NCI-H446 (cell line): ENCODE results near the gene PRKAG1.

Experiments
- DNase-seq, 2 experiments: peaks; one replicate each; lab custom pipeline; 2025; lab: John Stamatoyannopoulos, UW

The PRKAG1 gene

DNA sequence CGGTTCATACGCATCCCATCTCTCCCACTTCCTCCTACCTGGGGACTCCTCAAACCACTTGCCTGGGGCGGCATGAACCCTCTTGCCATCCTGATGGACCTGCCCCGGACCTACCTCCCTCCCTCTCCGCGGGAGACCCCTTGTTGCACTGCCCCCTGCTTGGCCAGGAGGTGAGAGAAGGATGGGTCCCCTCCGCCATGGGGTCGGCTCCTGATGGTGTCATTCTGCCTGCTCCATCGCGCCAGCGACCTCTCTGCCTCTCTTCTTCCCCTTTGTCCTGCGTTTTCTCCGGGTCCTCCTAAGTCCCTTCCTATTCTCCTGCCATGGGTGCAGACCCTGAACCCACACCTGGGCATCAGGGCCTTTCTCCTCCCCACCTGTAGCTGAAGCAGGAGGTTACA lies 36.8 kb downstream of the PRKAG1 start:
- DNase-seq, result no peak

DNA sequence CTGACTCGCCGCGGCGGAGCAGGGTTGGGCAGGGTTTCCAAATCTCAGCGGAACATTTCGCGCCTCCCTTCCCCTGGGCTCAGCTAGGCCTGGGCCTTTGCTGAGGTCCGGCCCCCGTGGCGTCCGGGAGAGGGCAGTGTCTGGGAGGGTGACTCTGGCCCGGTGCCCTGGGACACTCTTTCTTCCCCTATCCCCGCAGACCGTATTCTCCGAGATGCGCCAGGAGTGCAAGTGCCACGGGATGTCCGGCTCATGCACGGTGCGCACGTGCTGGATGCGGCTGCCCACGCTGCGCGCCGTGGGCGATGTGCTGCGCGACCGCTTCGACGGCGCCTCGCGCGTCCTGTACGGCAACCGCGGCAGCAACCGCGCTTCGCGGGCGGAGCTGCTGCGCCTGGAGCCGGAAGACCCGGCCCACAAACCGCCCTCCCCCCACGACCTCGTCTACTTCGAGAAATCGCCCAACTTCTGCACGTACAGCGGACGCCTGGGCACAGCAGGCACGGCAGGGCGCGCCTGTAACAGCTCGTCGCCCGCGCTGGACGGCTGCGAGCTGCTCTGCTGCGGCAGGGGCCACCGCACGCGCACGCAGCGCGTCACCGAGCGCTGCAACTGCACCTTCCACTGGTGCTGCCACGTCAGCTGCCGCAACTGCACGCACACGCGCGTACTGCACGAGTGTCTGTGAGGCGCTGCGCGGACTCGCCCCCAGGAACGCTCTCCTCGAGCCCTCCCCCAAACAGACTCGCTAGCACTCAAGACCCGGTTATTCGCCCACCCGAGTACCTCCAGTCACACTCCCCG lies 37.4 kb downstream of the PRKAG1 start:
- no peak for DNase-seq

DNA sequence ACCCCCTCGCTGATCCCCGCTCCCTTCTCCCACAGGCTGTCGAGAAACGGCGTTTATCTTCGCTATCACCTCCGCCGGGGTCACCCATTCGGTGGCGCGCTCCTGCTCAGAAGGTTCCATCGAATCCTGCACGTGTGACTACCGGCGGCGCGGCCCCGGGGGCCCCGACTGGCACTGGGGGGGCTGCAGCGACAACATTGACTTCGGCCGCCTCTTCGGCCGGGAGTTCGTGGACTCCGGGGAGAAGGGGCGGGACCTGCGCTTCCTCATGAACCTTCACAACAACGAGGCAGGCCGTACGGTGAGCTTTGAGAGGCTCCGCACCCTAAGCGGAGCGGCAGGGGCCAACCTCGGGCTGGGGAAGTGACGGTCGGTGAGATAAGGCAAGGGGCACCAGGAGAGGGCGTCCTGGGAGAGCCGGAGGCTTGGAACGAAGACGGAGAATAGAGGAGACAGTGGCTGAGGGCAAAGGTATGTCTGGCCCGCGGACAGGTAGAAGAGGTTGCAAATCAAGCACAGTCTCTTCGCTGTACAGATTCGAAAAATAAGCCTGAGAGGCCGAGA lies 38.1 kb downstream of the PRKAG1 start:
- no peak for DNase-seq

DNA sequence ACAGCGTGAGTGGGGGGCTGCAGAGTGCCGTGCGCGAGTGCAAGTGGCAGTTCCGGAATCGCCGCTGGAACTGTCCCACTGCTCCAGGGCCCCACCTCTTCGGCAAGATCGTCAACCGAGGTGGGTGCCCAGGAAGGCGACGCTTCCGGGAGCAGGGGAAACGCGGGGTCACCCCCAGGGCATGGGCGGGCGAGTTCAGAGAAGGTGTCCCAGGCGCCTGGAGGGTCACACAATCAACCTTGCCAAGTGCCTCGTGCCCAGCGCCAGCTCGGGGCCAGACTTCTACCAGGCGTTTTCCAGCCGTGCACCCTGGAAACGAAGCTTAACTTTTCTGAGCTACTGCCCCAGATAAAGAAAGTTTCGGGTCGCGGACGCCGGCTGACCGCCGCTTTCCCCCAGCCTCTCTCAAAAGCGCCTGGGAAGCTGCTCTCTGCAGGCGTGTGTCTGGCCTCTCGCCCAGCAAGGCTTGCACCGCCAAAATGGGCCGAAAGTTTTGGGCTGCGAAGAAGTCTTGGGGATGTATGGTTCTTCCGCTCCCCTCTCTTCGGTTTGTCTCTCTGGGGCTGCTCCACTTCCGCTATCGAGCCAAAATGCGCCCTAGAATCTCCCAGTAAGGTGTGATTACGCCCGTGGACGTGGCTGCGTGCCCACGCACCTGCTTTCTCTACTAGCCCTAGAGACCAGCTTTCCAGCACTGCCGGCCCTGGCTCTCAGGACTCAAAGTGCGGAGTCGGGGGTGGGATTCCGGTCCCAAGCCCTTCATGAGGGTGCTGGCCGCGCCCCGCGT lies 38.8 kb downstream of the PRKAG1 start:
- no peak for DNase-seq

DNA sequence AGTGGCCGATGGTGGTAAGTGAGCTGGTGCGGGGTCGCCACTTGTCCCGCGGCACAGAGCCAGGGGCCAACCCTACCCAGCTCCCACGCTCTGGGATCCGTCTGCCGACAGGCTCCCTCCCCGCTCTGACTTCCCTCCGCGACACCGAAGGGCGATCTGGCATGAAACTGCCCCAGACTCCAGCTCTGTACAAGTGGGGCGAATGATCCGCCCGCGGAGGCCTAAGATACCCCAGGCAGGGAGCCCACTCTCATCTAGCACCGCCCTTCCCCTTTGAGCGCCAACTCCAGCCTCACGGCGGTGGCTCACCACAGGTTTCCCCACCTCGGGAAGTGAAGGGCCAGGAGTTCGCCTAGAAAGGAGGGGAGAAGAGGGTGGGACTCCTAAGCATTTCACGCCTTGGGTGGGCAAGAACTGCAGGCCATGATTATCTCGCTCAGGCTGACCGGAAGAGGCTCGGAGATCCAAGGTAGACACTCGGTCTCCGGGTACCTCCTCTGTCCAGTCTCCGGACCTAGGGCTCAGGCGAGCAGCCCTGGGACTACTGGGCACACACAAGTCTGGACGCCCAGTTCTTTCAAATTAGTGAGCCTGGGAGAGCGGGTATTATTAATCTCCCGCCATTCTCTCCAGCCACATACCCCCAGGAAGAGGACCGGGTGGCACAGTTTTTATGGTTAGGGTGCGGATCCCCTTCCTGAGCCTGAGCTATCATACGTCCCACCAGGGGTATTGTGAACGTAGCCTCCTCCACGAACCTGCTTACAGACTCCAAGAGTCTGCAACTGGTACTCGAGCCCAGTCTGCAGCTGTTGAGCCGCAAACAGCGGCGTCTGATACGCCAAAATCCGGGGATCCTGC lies 39.6 kb downstream of the PRKAG1 start:
- DNase-seq, result no peak

DNA sequence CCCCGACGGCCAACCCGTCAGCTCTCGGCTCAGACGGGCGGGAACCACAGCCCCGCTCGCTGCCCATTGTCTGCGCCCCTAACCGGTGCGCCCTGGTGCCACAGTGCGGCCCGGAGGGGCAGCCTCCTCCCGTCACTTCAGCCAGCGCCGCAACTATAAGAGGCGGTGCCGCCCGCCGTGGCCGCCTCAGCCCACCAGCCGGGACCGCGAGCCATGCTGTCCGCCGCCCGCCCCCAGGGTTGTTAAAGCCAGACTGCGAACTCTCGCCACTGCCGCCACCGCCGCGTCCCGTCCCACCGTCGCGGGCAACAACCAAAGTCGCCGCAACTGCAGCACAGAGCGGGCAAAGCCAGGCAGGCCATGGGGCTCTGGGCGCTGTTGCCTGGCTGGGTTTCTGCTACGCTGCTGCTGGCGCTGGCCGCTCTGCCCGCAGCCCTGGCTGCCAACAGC lies 40.3 kb downstream of the PRKAG1 start, which contains the start of gene WNT1:
Gene WNT1, plus strand, starts transcription at position 32 of the 450 bp plus-strand sequence. Its CDS starts 329 bp downstream, at position 361.
- no peak for DNase-seq

DNA sequence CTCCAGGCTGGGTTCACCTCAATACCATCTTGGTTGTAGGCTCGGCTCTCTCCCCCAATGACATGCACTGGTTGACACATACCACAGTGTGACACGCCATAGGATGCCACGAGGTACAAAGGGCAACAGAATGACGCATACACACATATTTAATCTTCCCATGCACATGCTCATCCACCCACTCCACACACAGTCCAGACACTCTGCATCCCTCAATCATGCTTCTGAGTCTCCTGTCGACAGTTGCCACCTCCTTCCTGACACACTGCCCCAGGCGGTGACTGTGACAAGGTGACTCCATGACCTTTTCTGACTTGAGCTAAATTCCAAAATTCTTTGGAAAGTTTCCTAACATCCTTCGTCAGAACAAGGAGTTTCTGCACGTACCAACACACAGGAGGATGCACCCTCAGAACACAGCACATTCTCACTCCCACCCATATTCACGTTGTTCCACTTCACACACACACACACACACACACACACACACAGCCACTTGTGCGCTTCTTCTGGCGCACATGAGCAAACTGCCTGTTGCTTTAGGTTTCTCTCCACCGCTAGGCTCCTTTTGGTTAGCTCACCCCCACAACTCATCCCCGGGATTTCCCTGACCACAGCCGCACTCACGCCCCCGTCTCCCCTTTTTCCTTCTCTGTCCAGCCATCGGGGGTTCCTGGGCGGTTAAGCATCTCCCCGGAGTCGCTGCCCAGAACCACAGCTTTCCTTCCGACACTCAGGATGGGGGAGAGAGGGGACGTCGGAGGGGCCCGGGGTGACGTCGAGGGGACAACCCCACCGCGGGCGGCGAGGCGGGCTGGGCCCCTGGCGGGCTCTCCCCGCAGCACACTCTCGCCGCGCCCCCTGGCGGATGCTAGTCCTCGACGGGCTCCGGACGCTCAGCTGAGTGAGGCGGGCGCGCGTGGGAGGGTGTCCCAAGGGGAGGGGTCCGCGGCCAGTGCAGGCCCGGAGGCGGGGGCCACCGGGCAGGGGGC lies 41.0 kb downstream of the PRKAG1 start:
- DNase-seq, result peak in 1 of 2 experiments; percentile 33

DNA sequence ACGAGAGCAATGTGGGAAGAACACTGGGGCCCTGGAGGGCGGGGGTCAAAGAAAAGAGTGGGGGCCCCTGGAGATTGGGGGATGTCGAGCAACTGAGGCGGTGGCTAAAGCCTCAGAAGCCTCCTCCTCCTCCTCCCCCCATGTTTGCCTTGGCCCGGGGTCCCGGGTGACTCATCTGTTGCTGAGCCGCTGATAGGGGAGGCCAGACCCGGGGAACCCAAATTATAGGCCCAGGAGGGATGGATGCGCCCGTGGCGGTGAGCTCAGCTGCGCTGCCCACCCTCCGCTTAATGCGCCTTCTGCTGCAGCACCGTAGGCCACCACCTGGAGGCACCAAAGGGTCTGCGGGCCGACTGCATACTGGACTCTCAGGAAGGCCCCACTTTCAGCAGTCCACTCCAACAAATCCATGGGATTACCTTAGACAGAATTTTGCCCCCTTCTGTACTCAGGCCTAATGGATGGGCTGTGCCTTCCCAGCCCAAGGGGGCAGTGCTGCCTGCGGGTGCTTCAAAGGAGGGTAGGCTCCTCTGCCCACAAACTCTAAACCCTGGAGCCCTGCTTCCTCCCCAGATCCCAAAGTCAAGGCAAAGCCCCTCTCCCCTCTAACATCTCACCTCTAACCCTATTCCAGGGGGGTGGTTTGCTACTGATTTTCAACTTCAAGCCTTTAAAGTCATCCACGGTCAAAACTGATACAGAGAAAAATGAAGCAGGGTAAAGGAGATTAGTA lies 44.5 kb downstream of the PRKAG1 start:
- no peak for DNase-seq

DNA sequence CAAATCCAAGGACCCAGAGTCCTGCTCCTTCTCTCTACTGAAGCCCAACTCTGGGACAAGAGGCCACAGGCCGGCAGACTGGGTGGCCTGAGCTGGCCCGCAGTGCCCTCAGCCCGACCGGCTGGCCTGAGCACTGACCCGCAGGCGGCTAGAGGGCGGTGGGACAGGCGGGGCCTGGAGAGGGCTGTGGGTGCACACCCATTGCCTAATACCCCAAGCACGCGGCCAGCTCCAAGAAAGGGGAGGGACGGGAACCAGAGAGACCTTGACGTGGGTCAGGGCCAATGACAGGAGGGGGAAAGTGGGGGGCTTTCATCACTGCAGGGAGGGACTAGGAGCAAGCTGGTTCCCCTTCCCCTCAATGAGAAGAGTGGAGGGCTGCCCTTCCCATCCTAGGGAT lies 45.0 kb downstream of the PRKAG1 start:
- DNase-seq, result no peak

DNA sequence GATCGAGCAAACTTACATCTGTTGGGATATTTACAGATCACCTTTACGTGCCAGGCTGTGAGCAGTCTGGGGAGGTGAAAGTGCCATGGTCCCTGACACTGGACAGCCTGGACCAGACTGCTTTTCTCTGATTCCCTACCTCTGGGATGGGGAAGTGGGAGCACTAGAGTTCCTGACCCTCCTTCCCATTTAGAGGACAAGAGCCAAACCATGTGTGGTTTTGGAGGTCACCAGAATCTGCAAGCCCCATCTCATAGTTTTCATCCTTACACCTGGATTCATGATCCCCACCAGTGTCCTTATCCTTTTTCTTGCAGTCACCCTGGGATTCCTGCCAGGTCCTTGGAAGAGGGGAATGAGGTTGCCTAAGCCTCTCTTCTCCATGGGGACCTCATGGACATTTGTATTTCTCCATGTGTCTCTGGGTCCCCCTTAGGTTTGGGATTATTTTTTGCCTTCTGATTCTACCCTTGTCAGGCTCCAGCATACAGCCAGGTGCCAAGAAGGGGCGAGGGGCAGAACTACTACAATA lies 45.6 kb downstream of the PRKAG1 start:
- DNase-seq, result no peak

DNA sequence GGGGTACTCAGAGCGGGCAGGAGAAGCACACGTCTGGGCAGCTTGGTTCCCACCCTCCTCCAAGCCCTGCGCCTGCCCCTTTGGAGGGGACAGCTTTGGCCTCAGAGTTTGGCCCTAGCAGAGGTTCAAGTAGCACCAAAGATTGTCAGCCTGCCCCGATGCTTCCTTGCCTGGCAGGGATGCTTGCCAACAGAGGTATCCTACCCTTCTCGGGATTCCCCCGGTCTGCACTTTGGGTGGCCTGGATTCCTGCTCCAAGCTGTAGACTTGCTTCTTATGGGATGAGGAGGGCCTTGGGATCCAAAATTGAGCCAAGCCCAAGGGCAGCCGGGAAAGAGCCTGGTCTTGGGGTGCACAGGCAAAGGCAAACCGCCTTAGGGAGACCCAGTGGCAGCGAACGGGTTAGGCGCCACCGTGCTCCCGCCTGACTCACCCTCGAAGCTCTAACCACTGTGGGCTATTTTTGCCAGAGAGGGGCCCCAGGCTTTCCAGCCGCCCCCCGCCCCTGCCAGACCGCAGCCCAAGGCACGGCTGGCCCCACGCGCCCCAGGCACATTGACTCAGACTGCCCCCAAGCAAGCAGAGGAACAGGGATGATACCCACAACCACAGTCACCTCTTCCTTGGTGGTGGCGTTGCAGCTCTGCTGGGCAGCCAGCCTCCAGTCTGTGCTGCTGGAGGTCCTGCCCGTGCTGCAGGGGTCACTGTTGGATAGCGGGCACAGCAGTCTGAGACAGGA lies 46.2 kb downstream of the PRKAG1 start:
- no peak for DNase-seq

DNA sequence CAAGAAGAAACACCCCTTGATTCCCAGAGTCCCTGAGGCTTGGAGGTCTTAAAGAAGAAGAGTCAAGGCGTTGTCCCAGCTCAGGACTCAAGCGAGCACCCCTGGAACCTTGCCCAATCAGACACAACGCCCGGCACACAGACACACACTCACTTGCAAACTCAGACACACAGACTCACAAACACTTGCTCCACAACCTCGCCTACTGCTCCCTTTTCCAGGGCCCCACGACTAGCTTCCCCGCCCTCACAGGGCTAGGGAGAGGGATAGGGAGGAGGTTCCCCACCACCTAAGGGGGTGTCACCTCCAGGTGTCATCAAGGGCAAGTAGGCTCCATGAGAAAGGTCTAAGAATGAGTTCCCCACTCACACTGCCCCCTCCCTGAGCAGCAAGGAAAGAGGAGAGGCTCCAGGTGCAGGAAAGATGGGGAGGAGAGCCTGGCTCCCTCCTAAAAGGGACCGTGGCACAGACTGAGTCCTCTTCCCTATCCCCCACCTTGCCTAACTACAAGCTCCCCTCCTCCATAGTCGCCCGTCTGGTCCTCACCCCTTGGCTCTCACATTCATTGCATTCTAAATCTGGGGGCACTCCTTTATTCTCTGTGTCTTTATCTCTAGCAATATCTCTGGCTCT lies 47.8 kb downstream of the PRKAG1 start:
- DNase-seq, result no peak

DNA sequence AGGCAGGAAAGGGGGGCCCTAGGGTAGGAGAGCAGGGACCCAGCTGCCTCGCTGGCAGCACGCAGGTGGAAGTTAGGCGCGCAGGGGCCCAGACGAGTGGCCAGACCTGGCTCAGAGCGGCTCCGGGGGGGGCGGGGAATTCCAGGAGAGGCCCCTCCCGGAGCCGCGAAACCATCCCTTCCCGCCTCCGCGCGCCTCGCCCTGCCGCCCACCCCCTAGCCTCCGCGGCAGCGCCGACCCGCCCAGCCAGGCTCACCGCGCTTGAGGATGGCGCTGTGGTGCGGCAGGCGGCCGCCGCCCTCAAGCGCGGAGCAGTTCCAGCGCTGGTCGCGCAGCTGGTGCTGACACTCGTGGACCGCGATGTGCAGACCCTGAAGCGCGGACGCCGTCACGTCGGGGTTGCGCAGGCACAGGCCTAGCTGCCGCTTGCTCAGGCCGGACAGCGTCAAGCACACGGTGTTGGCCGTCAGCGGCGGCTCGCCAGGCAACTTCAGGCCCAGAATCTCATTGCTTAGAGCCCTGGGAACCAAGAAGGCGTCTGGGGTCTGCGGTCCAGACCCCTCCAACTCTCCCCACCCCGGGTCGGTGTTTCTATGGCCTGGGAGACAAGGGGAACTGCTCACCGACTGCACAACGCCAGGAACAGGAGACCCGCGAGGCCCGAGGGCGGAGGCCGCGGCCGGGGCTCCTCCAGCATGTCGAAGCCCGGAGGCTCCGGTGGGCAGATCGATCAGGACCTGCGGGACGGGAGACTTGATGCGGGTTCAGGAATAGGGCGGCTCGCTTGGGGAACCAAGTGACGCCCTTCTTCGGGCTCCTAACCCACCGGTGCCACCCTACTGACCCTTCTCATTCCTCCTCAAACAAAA lies 48.5 kb downstream of the PRKAG1 start:
- no peak for DNase-seq

DNA sequence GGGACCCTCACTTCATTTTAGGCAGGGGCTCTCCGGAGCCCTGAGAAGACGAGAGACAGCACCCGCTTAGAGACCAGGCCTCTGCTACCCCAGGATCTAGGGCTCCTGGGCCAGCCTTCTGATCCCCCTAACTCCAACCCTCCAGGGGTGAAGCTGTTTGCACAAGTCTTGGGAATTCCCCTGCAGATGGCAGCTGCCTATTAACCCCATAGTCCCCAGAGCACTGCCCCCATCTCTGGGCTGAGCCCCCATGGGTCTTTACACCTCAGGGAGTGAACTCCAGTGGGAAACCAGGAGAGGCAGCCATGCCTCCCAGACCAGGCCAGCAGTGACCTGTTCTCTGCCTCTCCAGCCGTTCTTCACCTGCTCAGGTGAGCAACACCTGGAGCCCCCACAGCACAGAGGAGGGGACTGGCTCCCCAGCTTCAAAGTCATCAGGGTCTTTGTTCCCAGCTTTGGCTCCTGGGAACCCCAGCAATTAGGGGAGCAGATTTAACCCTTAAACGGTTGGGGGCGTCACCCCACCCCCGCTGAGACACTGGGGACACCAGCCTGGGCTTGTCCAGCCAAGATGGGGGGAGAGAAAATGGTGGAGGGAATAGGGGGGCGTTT lies 49.3 kb downstream of the PRKAG1 start:
- no peak for DNase-seq

DNA sequence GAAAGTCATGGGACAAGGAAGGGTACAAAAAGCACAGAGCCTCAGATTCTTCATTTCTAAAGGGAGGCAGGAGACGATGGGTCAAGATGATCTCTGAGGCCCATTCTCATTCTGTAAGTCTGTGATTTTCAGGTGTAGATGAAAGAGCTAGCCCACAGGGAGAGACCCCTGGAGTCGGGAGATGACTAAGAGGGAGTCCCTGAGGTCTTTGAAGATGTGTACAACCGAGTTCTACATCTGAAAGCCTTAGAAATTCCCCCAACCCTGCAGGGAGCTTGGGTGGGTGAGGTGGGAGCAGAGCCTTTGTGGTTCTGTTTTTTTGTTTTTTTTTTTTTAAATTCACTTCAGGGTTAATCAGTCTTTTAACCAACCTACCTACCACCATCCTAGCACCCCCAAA lies 50.1 kb downstream of the PRKAG1 start:
- DNase-seq, result no peak

DNA sequence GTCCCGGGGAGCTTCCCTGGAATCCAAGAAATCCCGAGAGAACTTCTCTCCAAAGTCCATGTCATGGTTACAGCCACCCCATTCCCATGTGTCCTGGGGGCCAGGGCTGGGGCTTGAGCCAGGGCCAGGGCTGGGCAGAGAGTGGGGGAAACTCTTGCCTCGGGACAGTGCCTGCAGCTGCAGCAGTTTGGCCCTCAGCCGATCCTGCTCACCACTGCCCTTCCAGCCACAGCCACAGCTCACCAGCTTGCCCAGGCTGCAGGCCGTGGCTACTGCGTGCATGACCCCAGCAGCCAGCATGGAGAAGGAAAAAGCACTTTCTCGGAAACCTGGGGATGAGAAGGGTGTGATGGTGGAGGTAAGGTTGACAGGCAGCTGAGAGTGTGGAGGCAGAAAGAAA lies 50.6 kb downstream of the PRKAG1 start:
- DNase-seq, result no peak
